GM12878 (cell line): ENCODE data around the gene GRAPL. TPM values are rescaled to one million over a fixed set of nuclear protein-coding genes. Genes with fewer than 3 reads are reported as not detected.
"Not testable (repeated sequence)": the region's sequence is repeated elsewhere in the genome, so short reads cannot be mapped to it uniquely, and the experiment has no call there.

Experiments used
- ATAC-seq: fragments of 200-7000 bp; cut with Tn5 transposase; 3 replicates; pipeline ENCODE4 v1.9.1; 2020; ENCODE audit warnings: mild to moderate bottlenecking, moderate library complexity
- BruUV-seq: library from RNA; stranded (reverse); fragments of 400-500 nt; replicated peaks from 2 replicates; lab custom pipeline; 2021; lab: Mats Ljungman, UMichigan
- CTCF ChIA-PET: fragments of 300-600 bp; sonication (Branson Sonifier 250); formaldehyde crosslinking; extraction: SDS; loops from one replicate; lab custom pipeline; 2021; ENCODE audit warnings: inconsistent platforms; lab: Yijun Ruan, JAX
- POLR2A ChIA-PET: fragments of 350-600 bp; formaldehyde crosslinking; extraction: SDS; loops from one replicate; lab custom pipeline; 2021; ENCODE audit warnings: inconsistent platforms; lab: Charles Lee
- RAD21 ChIA-PET: fragments of 300-600 bp; sonication (Branson Sonifier 250); formaldehyde crosslinking; loops from one replicate; lab custom pipeline; 2023; ENCODE audit warnings: antibody characterized with exemption; ENCODE audit not compliant: unreplicated experiment; lab: Charles Lee
- SMC1A ChIA-PET: fragments of 300-600 bp; sonication (Branson Sonifier 250); formaldehyde crosslinking; loops from one replicate; lab custom pipeline; 2023; ENCODE audit not compliant: unreplicated experiment, uncharacterized antibody; lab: Charles Lee
- DNase-seq: peaks from one replicate; pipeline ENCODE4 v3.0.0-alpha.2; 2011; ENCODE audit warnings: low read depth, low spot score
- FAIRE-seq: peaks from 3 replicates; lab custom pipeline; 2011; peaks lifted over from hg19 to GRCh38; lab: Jason Lieb, UNC
- H2AFZ ChIP-seq: 2 replicates; pipeline ENCODE4 v1.6.0; 2011; ENCODE audit warnings: low read depth, low read length, control low read depth; ENCODE audit not compliant: control insufficient read depth
- H3K27ac ChIP-seq: 2 replicates; pipeline ENCODE4 v1.5.1; 2011; ENCODE audit warnings: control low read depth; ENCODE audit not compliant: control insufficient read depth, insufficient read depth
- H3K27me3 ChIP-seq, 2 experiments: replicated peaks in 1 of 2; 2 replicates each; pipeline versions ENCODE4 v1.6.0 to v1.6.1; 2011; ENCODE audit warnings: low read length in 1 of 2; ENCODE audit not compliant: control insufficient read depth in 2 of 2, insufficient read depth in 2 of 2
- H3K36me3 ChIP-seq, 2 experiments: 2 replicates each; pipeline ENCODE4 v1.5.1; 2011; ENCODE audit warnings: low read length in 1 of 2; ENCODE audit not compliant: control insufficient read depth in 2 of 2, insufficient read depth in 2 of 2
- H3K4me1 ChIP-seq: 2 replicates; pipeline ENCODE4 v1.6.1; 2011; ENCODE audit warnings: mild to moderate bottlenecking, low read length, moderate library complexity, mixed read lengths; ENCODE audit not compliant: control insufficient read depth, insufficient read depth
- H3K4me2 ChIP-seq: 2 replicates; pipeline ENCODE4 v1.6.0; 2011; ENCODE audit warnings: control low read depth; ENCODE audit not compliant: control insufficient read depth, insufficient read depth
- H3K4me3 ChIP-seq: fragments of 200-600 bp; sonication (generic); 2 replicates; pipeline ENCODE4 v1.5.1; 2016
- H3K79me2 ChIP-seq: 2 replicates; pipeline ENCODE4 v1.6.0; 2011; ENCODE audit warnings: low read length; ENCODE audit not compliant: control insufficient read depth, insufficient read depth
- H3K9ac ChIP-seq: 2 replicates; pipeline ENCODE4 v1.8.0; 2011; ENCODE audit warnings: low read length, control low read depth, mixed read lengths; ENCODE audit not compliant: control insufficient read depth, insufficient read depth
- H3K9me3 ChIP-seq: replicated peaks from 3 replicates; pipeline ENCODE4 v1.5.1; 2011; ENCODE audit warnings: mild to moderate bottlenecking, low read length; ENCODE audit not compliant: control insufficient read depth, insufficient read depth
- H4K20me1 ChIP-seq: 2 replicates; pipeline ENCODE4 v1.6.0; 2011; ENCODE audit not compliant: control insufficient read depth, insufficient read depth
- WGBS: methylation state at CpG from one replicate; pipeline ENCODE4 v1.1.6; 2016; ENCODE audit warnings: low lambda C conversion rate; ENCODE audit not compliant: insufficient replicate concordance, insufficient coverage; ENCODE audit errors: missing lambda C conversion rate; 5-methylcytosine and 5-hydroxymethylcytosine counted together
- in situ Hi-C: fragments of 300-500 bp; cut with MboI; formaldehyde crosslinking; loops from 9 replicates; pipeline ENCODE4 v1.14.3; 2018; ENCODE audit warnings: mixed read lengths
- intact Hi-C: fragments of 100-400 bp; cut with micrococcal nuclease; formaldehyde crosslinking; loops from one replicate; pipeline ENCODE4 v1.14.2; 2022; ENCODE audit not compliant: unreplicated experiment
- polyA plus RNA-seq, 11 experiments: library from polyadenylated mRNA; depleted of rRNA in 4 of 11; unstranded in 6 of 11; stranded (reverse) in 5 of 11; fragments of >200 nt; fragmentation: Nextera tagmentation in 4 of 11; fragmentation: Illumina TruSeq in 1 of 11; extraction: Ambion mirVana in 4 of 11; extraction: Trizol in 1 of 11; gene quantifications; 1 replicate in 1 of 11; 2 replicates in 10 of 11; pipeline versions ENCODE4 v1.2.1 to v1.2.3, GENCODE V29; 2011 to 2016; ENCODE audit warnings: inconsistent platforms in 2 of 11, missing spikeins in 2 of 11, low read depth in 1 of 11
- total RNA-seq, 4 experiments: library from RNA; depleted of rRNA in 3 of 4; stranded (reverse); fragments of >200 nt in 3 of 4; fragmentation: Illumina TruSeq in 1 of 4; extraction: Trizol in 1 of 4; gene quantifications; 2 replicates each; pipeline versions ENCODE4 v1.2.1 to v1.2.3, GENCODE V29; 2013 to 2021

Gene GRAPL
- total and polyA plus RNA-seq, 10 of the 15 experiments (the other 5 are each of a cell fraction or from before 2014, with no cell fraction given) = 1.5 to 63.2 (median 14.4) TPM

DNA sequence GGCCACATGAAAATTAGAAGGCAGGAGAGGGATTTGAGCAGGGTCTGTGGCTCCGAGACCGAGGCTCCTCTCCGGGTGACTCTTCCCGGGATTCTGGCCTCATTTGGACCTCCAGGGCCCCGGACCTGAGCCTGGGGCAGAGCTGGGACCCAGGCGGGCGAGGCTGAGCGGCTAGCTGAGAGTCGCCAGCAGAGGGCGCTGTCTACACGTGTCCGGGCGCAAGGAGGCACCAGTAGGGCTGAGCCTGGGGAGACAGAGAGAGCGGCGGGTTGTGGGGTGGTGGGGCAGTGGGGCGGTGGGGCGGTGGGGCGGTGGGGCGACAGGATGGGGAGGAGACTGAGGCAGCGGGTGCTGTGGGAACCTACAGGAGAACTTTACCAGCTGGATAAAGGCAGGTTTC lies 75.1 kb downstream of the GRAPL start:
- H3K27me3 ChIP-seq, H3K27ac ChIP-seq, H4K20me1 ChIP-seq, H3K9me3 ChIP-seq, in situ Hi-C loops, RAD21 ChIA-PET, H3K79me2 ChIP-seq, H3K9ac ChIP-seq, CTCF ChIA-PET, SMC1A ChIA-PET, H3K4me3 ChIP-seq, intact Hi-C loops, H3K4me1 ChIP-seq, DNase-seq, H3K4me2 ChIP-seq, BruUV-seq, H2AFZ ChIP-seq, H3K36me3 ChIP-seq, POLR2A ChIA-PET, FAIRE-seq: not testable (repeated sequence)
- ATAC-seq = peak; percentile 100
- WGBS = no CpG with 5 or more reads among the region's 20 CpGs

DNA sequence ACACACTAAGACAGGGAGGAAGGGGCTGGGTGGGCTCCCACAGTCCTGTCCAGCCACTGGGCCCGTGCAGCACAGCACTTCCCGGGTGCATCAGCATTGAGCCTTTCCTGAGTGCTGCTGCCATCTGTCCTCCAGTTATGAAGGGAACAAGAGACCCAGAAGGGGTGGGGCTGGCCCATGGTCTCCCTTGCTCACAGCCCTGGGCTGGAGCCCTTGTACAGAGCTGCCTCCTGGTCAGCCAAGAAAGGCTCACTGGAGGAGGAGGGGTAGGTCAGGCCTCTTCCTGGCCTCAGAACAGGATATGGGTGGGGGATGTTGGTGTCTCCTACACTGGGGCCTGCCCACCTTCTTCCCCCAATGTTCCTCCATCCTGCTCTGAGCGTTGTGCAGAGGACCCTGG lies 76.0 kb downstream of the GRAPL start:
- H4K20me1 ChIP-seq, H3K9me3 ChIP-seq, H3K79me2 ChIP-seq, H3K36me3 ChIP-seq, H3K27me3 ChIP-seq, RAD21 ChIA-PET, H3K27ac ChIP-seq, BruUV-seq, POLR2A ChIA-PET, H2AFZ ChIP-seq, SMC1A ChIA-PET, H3K4me1 ChIP-seq, in situ Hi-C loops, CTCF ChIA-PET, H3K4me3 ChIP-seq, DNase-seq, H3K9ac ChIP-seq, H3K4me2 ChIP-seq, FAIRE-seq, intact Hi-C loops: not testable (repeated sequence)
- WGBS = no CpG with 5 or more reads among the region's 3 CpGs
- ATAC-seq = 0 out of 3 replicates have a peak, but pooled peaks have one; percentile 17

Other genes with a start within 250 kb of the GRAPL start
- under 0.01 TPM in 1 of 2 replicates, not detected in the other for gene SLC5A10, start 175.4 kb upstream of the GRAPL start, total RNA-seq (2014; rRNA removed)
- not detected in 2 replicates for gene SLC5A10, start 175.4 kb upstream of the GRAPL start, total RNA-seq (2014; rRNA removed; fragmentation: Illumina TruSeq; extraction: Trizol)
- not detected in 2 replicates for gene SLC5A10, start 175.4 kb upstream of the GRAPL start, total RNA-seq (2021)
- gene SLC5A10, start 175.4 kb upstream of the GRAPL start, polyA plus RNA-seq (2011; rRNA removed) = not detected in 2 replicates
- not detected in 2 replicates for gene SLC5A10, start 175.4 kb upstream of the GRAPL start, polyA plus RNA-seq (2014; fragmentation: Illumina TruSeq; extraction: Trizol)
- gene SLC5A10, start 175.4 kb upstream of the GRAPL start, polyA plus RNA-seq (2014; fragmentation: Nextera tagmentation; extraction: Ambion mirVana) = under 1 TPM; 0.03 to 0.18 TPM
- 0.03 and 0.13 TPM in 2 replicates for gene SLC5A10, start 175.4 kb upstream of the GRAPL start, polyA plus RNA-seq (2014; rRNA removed)
- gene SLC5A10, start 175.4 kb upstream of the GRAPL start, polyA plus RNA-seq (2016; fragmentation: Nextera tagmentation; extraction: Ambion mirVana) = under 1 TPM; 0.07 to 0.08 TPM
- gene FAM83G, start 122.8 kb upstream of the GRAPL start, total RNA-seq (2014; rRNA removed) = 14.1 and 14.8 TPM in 2 replicates
- gene FAM83G, start 122.8 kb upstream of the GRAPL start, total RNA-seq (2014; rRNA removed; fragmentation: Illumina TruSeq; extraction: Trizol) = 5.8 and 6.9 TPM in 2 replicates
- gene FAM83G, start 122.8 kb upstream of the GRAPL start, total RNA-seq (2021) = 15.1 and 16.7 TPM in 2 replicates
- gene FAM83G, start 122.8 kb upstream of the GRAPL start, polyA plus RNA-seq (2011; rRNA removed) = 3.8 and 7.5 TPM in 2 replicates
- gene FAM83G, start 122.8 kb upstream of the GRAPL start, polyA plus RNA-seq (2014; fragmentation: Illumina TruSeq; extraction: Trizol) = 3.3 and 5.9 TPM in 2 replicates
- gene FAM83G, start 122.8 kb upstream of the GRAPL start, polyA plus RNA-seq (2014; fragmentation: Nextera tagmentation; extraction: Ambion mirVana) = under 1 TPM; 0.03 to 0.07 TPM
- 11.7 and 13.1 TPM in 2 replicates for gene FAM83G, start 122.8 kb upstream of the GRAPL start, polyA plus RNA-seq (2014; rRNA removed)
- 1 to 10 TPM; 5.0 to 6.0 TPM for gene FAM83G, start 122.8 kb upstream of the GRAPL start, polyA plus RNA-seq (2016; fragmentation: Nextera tagmentation; extraction: Ambion mirVana)
- 72.6 and 78.3 TPM in 2 replicates for gene GRAP, start 80.6 kb upstream of the GRAPL start, total RNA-seq (2014; rRNA removed)
- gene GRAP, start 80.6 kb upstream of the GRAPL start, total RNA-seq (2014; rRNA removed; fragmentation: Illumina TruSeq; extraction: Trizol) = 36.3 and 37.5 TPM in 2 replicates
- gene GRAP, start 80.6 kb upstream of the GRAPL start, total RNA-seq (2021) = 50.4 and 51.2 TPM in 2 replicates
- 11.0 and 18.5 TPM in 2 replicates for gene GRAP, start 80.6 kb upstream of the GRAPL start, polyA plus RNA-seq (2011; rRNA removed)
- 31.2 and 40.1 TPM in 2 replicates for gene GRAP, start 80.6 kb upstream of the GRAPL start, polyA plus RNA-seq (2014; fragmentation: Illumina TruSeq; extraction: Trizol)
- gene GRAP, start 80.6 kb upstream of the GRAPL start, polyA plus RNA-seq (2014; fragmentation: Nextera tagmentation; extraction: Ambion mirVana) = 1 to 10 TPM in 1 of 2 experiments, under 1 TPM in 1; 0.58 to 1.7 TPM
- 65.2 and 72.3 TPM in 2 replicates for gene GRAP, start 80.6 kb upstream of the GRAPL start, polyA plus RNA-seq (2014; rRNA removed)
- 10 to 100 TPM; 30.6 to 35.6 TPM for gene GRAP, start 80.6 kb upstream of the GRAPL start, polyA plus RNA-seq (2016; fragmentation: Nextera tagmentation; extraction: Ambion mirVana)
- gene EPN2, start 109.8 kb downstream of the GRAPL start, total RNA-seq (2014; rRNA removed) = 2.1 and 2.7 TPM in 2 replicates
- 1.8 and 3.2 TPM in 2 replicates for gene EPN2, start 109.8 kb downstream of the GRAPL start, total RNA-seq (2014; rRNA removed; fragmentation: Illumina TruSeq; extraction: Trizol)
- 4.8 and 5.0 TPM in 2 replicates for gene EPN2, start 109.8 kb downstream of the GRAPL start, total RNA-seq (2021)
- gene EPN2, start 109.8 kb downstream of the GRAPL start, polyA plus RNA-seq (2011; rRNA removed) = 4.7 and 5.7 TPM in 2 replicates
- 3.3 and 4.8 TPM in 2 replicates for gene EPN2, start 109.8 kb downstream of the GRAPL start, polyA plus RNA-seq (2014; fragmentation: Illumina TruSeq; extraction: Trizol)
- under 1 TPM; 0.26 to 0.62 TPM for gene EPN2, start 109.8 kb downstream of the GRAPL start, polyA plus RNA-seq (2014; fragmentation: Nextera tagmentation; extraction: Ambion mirVana)
- 5.2 and 5.9 TPM in 2 replicates for gene EPN2, start 109.8 kb downstream of the GRAPL start, polyA plus RNA-seq (2014; rRNA removed)
- gene EPN2, start 109.8 kb downstream of the GRAPL start, polyA plus RNA-seq (2016; fragmentation: Nextera tagmentation; extraction: Ambion mirVana) = 1 to 10 TPM; 5.6 to 8.4 TPM
- 8.3 and 9.4 TPM in 2 replicates for gene B9D1, start 235.1 kb downstream of the GRAPL start, total RNA-seq (2014; rRNA removed)
- gene B9D1, start 235.1 kb downstream of the GRAPL start, total RNA-seq (2014; rRNA removed; fragmentation: Illumina TruSeq; extraction: Trizol) = 4.5 and 5.9 TPM in 2 replicates
- gene B9D1, start 235.1 kb downstream of the GRAPL start, total RNA-seq (2021) = 8.1 and 9.5 TPM in 2 replicates
- gene B9D1, start 235.1 kb downstream of the GRAPL start, polyA plus RNA-seq (2011; rRNA removed) = 5.0 and 10.4 TPM in 2 replicates
- 4.9 and 8.7 TPM in 2 replicates for gene B9D1, start 235.1 kb downstream of the GRAPL start, polyA plus RNA-seq (2014; fragmentation: Illumina TruSeq; extraction: Trizol)
- gene B9D1, start 235.1 kb downstream of the GRAPL start, polyA plus RNA-seq (2014; fragmentation: Nextera tagmentation; extraction: Ambion mirVana) = 10 to 100 TPM in 1 of 2 experiments, 1 to 10 TPM in 1; 8.2 to 10.2 TPM
- 11.8 and 14.9 TPM in 2 replicates for gene B9D1, start 235.1 kb downstream of the GRAPL start, polyA plus RNA-seq (2014; rRNA removed)
- 10 to 100 TPM; 16.4 to 18.3 TPM for gene B9D1, start 235.1 kb downstream of the GRAPL start, polyA plus RNA-seq (2016; fragmentation: Nextera tagmentation; extraction: Ambion mirVana)